ENCODE measurements around the gene IL1RL2.

Gene IL1RL2

GRCh38 chr2:102256874-102257462, 70.1 kb downstream of the IL1RL2 start:
- in situ Hi-C loops (cut with HindIII; ENCODE audit: low pct_unique_long_range_greater_than_20kb, low sequenced_read_pairs), result no loop called here
- DNase-seq (ENCODE audit: low read depth in 1 of 2, low spot score in 1 of 2), result no peak
- no peak for TF ChIP-seq JUND (IDR thresholded peaks at IDR 0.05; ENCODE audit: low read depth)

GRCh38 chr2:102258025-102258385, 71.2 kb downstream of the IL1RL2 start:
- no peak for TF ChIP-seq JUND (IDR thresholded peaks at IDR 0.05; ENCODE audit: low read depth)
- DNase-seq (ENCODE audit: low read depth in 1 of 2, low spot score in 1 of 2), result no peak
- in situ Hi-C loops (cut with HindIII; ENCODE audit: low pct_unique_long_range_greater_than_20kb, low sequenced_read_pairs), result no loop called here

DNA sequence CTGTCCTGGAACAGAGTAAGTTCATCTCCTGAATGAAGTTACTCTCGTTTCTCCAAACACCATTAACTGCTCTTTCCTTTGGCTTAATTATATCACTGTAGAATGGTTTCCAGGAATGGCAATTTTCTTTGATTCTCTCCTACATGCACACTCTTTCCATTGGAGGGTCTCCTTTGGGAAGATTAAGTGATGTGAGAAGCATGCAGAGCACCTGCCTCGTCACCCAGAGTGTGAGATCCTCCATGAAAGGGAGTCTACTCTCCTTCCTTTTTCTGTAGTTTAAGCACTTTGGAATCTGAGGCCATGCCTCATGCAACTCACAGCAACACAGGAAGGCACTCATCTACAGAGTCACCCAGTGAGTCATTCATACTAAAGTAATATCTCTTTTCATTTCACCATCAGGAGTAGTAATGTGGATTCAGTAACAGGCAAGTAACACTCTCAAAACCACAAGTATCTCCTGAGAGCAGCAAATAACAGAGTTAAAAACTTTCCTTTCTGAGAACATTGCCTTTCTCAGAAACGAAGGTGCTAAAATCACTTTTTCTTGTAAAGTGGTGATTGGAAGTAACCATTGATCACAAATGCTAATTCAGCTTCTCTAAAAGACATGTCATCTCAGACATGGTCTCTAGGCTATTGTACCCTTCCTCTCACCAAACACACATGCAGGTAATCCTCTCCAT, 71.7 kb downstream of the IL1RL2 start:
- DNase-seq (ENCODE audit: low read depth in 1 of 2, low spot score in 1 of 2), result no peak
- in situ Hi-C loops (cut with HindIII; ENCODE audit: low pct_unique_long_range_greater_than_20kb, low sequenced_read_pairs), result no loop called here
- TF ChIP-seq JUND (IDR thresholded peaks at IDR 0.05; ENCODE audit: low read depth), result no peak

- in situ Hi-C loops (cut with HindIII; ENCODE audit: low pct_unique_long_range_greater_than_20kb, low sequenced_read_pairs), result no loop called here
- no peak for DNase-seq (ENCODE audit: low read depth in 1 of 2, low spot score in 1 of 2)
- TF ChIP-seq JUND (IDR thresholded peaks at IDR 0.05; ENCODE audit: low read depth), result no peak
These were observed 74.8 kb downstream of the IL1RL2 start for GRCh38 chr2:102261467-102262135.

DNA sequence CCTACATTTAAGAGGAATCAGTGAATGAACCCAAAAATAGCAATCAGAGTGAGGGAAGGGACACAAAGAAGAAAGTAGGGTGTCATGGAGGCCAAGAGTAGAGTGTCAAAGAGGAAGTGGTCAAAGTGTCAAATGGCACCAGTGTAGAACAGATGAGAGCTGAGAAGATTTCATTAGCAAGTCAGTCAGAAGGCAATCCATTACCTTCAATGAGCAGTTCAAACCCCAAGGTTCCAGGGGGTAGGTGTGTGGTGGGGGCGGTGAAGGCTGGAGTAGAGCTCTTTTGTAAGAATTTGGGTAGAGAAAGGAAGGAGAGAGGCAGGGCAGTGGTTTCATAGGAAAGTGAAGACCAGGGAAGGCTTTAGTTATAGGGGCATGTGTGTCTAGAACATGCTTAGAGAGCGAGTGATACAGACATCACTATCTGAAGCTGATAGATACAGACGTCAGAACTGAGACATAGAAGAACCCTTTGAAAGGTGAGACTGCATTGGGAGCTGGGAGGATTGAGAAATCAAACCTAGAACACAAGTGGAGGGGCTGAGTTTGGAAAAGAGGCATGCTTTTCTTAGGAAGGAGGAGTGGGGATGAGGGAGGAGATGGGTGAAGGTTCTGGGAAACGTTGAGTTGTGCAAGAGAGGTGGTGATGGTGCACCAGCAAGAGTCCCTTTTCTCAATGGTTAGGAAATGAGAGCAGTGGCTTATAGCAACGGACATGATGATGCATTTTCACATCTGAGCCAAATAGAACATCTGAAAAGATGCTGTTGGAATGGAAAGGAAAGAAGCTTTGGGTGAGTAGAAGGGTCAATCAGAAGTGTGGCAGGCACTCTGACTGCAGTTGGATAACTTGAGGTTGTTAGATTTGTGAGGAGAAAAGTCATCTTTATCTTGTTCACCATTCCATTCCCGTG, 75.7 kb downstream of the IL1RL2 start:
- in situ Hi-C loops (cut with HindIII; ENCODE audit: low pct_unique_long_range_greater_than_20kb, low sequenced_read_pairs), result no loop called here
- DNase-seq (ENCODE audit: low read depth in 1 of 2, low spot score in 1 of 2), result no peak
- TF ChIP-seq JUND (IDR thresholded peaks at IDR 0.05; ENCODE audit: low read depth), result no peak

DNA sequence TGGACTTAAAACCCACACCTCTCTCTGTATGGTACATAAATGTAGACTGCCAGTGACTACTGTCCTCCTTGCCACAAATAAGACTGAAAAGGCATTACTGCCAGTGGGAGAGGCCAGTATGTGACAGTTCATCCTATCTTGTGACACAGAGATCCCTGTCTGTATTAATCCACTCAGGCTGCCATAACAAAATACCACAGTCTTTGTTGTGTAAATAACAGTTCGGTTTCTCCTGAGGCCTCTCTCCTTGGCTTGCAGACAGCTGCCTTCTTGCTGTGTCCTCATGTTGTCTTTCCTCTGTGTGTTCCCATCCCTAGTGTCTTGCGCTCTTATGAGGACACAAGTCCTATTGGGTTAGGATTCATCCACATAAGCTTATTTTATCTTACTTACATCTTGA, 78.1 kb downstream of the IL1RL2 start:
- no peak for DNase-seq (ENCODE audit: low read depth in 1 of 2, low spot score in 1 of 2)
- in situ Hi-C loops (cut with HindIII; ENCODE audit: low pct_unique_long_range_greater_than_20kb, low sequenced_read_pairs), result no loop called here

GRCh38 chr2:102266204-102266603, 79.4 kb downstream of the IL1RL2 start:
- in situ Hi-C loops (cut with HindIII; ENCODE audit: low pct_unique_long_range_greater_than_20kb, low sequenced_read_pairs), result no loop called here
- DNase-seq (ENCODE audit: low read depth in 1 of 2, low spot score in 1 of 2), result no peak
- TF ChIP-seq JUND (IDR thresholded peaks at IDR 0.05; ENCODE audit: low read depth), result no peak

More for the DNA sequence above, 78.1 kb downstream of the IL1RL2 start:
- TF ChIP-seq JUND (IDR thresholded peaks at IDR 0.05; ENCODE audit: low read depth), result no peak

GRCh38 chr2:102267774-102268173, 81.0 kb downstream of the IL1RL2 start:
- in situ Hi-C loops (cut with HindIII; ENCODE audit: low pct_unique_long_range_greater_than_20kb, low sequenced_read_pairs), result no loop called here
- TF ChIP-seq JUND (IDR thresholded peaks at IDR 0.05; ENCODE audit: low read depth), result no peak
- DNase-seq (ENCODE audit: low read depth in 1 of 2, low spot score in 1 of 2), result no peak

GRCh38 chr2:102268510-102269199, 81.8 kb downstream of the IL1RL2 start:
- no peak for DNase-seq (ENCODE audit: low read depth in 1 of 2, low spot score in 1 of 2)

DNA sequence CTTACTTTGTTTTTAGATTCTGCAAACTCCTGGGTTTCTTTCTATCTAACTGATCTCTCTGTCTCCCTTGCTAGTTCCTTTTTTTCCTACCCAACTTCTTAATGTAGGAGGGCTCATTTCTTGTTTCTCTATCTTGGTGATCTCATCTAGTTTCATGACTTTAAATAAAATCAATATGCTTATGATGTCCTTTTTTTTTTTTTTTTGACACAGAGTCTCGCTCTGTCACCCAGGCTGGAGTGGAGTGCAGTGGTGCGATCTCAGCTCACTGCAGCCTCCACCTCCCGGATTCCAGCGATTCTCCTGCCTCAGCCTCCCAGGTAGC, 82.3 kb downstream of the IL1RL2 start:
- in situ Hi-C loops (cut with HindIII; ENCODE audit: low pct_unique_long_range_greater_than_20kb, low sequenced_read_pairs), result no loop called here
- TF ChIP-seq JUND (IDR thresholded peaks at IDR 0.05; ENCODE audit: low read depth), result no peak
- no peak for DNase-seq (ENCODE audit: low read depth in 1 of 2, low spot score in 1 of 2)

More at GRCh38 chr2:102268510-102269199, 81.8 kb downstream of the IL1RL2 start:
- TF ChIP-seq JUND (IDR thresholded peaks at IDR 0.05; ENCODE audit: low read depth), result no peak
- in situ Hi-C loops (cut with HindIII; ENCODE audit: low pct_unique_long_range_greater_than_20kb, low sequenced_read_pairs), result no loop called here

GRCh38 chr2:102271844-102272243, 85.0 kb downstream of the IL1RL2 start:
- no peak for TF ChIP-seq JUND (IDR thresholded peaks at IDR 0.05; ENCODE audit: low read depth)
- DNase-seq (ENCODE audit: low read depth in 1 of 2, low spot score in 1 of 2), result peak in 1 of 2 experiments; percentile 6
- in situ Hi-C loops (cut with HindIII; ENCODE audit: low pct_unique_long_range_greater_than_20kb, low sequenced_read_pairs), result no loop called here

DNA sequence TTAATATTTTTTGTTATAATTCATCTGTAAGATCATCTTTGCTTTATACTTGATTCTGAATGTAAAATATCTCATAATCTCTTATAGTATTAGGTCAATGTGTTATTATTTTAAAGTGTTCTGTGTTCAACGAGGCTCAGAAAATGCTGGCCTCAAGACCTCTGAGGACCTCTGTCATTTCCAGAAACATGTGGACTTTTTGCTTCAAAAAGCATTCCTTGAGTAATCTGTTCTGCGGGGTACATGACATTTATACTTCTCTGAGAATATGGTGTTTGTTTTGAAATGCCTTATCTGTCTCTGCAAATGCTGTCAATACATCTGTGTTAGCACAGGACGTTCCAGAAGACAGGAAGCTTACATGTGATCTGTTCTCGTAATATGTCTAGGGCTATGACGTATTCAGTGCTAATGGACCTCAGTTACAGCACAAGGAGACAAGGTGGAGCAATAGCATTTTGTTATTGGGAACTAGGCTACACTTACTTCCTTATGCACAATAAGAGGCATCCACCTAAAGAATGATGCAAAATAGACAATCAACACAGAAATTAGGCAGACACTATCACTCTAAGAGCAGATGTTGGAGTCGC, 86.9 kb downstream of the IL1RL2 start:
- in situ Hi-C loops (cut with HindIII; ENCODE audit: low pct_unique_long_range_greater_than_20kb, low sequenced_read_pairs), result no loop called here
- no peak for TF ChIP-seq JUND (IDR thresholded peaks at IDR 0.05; ENCODE audit: low read depth)
- DNase-seq (ENCODE audit: low read depth in 1 of 2, low spot score in 1 of 2), result no peak
